K562 (cell line): ENCODE measurements around the gene OGN. TPM values are rescaled to one million over a fixed set of nuclear protein-coding genes. Genes with fewer than 3 reads are reported as not detected.

Experiments used
- ATAC-seq: fragments of 200-7000 bp; cut with Tn5 transposase; 3 replicates; pipeline ENCODE4 v1.9.1; 2020; ENCODE audit warnings: moderate library complexity
- BruUV-seq: library from RNA; stranded (reverse); fragments of 400-500 nt; replicated peaks from 2 replicates; lab custom pipeline; 2021; lab: Mats Ljungman, UMichigan
- CTCF ChIA-PET: fragments of 300-600 bp; formaldehyde crosslinking; extraction: SDS; loops from one replicate; lab custom pipeline; 2021; ENCODE audit warnings: low intra/inter-chr PET ratio; lab: Yijun Ruan, JAX
- POLR2A ChIA-PET: fragments of 300-600, 350-650 bp; sonication (Branson Sonifier 250); formaldehyde crosslinking; extraction: SDS; loops from one replicate; lab custom pipeline; 2021; ENCODE audit warnings: antibody characterized with exemption, inconsistent platforms; lab: Yijun Ruan, JAX
- DNase-seq, 4 experiments: peaks; one replicate each; pipeline versions ENCODE4 v3.0.0 to v3.0.0-alpha.2; 2011 to 2018; ENCODE audit warnings: low spot score in 3 of 4, mixed read lengths in 3 of 4; ENCODE audit errors: extremely low read depth in 1 of 4
- FAIRE-seq: peaks from 2 replicates; lab custom pipeline; 2011; peaks lifted over from hg19 to GRCh38; lab: Jason Lieb, UNC
- H2AFZ ChIP-seq: 2 replicates; pipeline ENCODE4 v1.6.0; 2011; ENCODE audit warnings: low read depth, low read length, control low read depth, inconsistent platforms
- H3K27ac ChIP-seq: fragments of 200-600 bp; 3 replicates; pipeline ENCODE4 v1.8.0; 2011; ENCODE audit warnings: low read depth, mild to moderate bottlenecking, control low read depth, inconsistent platforms, low read length, moderate library complexity, mixed read lengths; ENCODE audit errors: extremely low read depth
- H3K27me3 ChIP-seq, 2 experiments: fragments of 300-600 bp in 1 of 2; 2 replicates in 1 of 2; 3 replicates in 1 of 2; pipeline versions ENCODE4 v1.6.0 to v1.8.0; 2011; ENCODE audit warnings: inconsistent platforms in 2 of 2, low read length in 2 of 2, mild to moderate bottlenecking in 1 of 2, mixed read lengths in 1 of 2, moderate library complexity in 1 of 2; ENCODE audit not compliant: control insufficient read depth in 2 of 2, insufficient read depth in 2 of 2
- H3K36me3 ChIP-seq: fragments of 300-600 bp; 3 replicates; pipeline ENCODE4 v1.8.0; 2011; ENCODE audit warnings: mild to moderate bottlenecking, low read length, inconsistent platforms; ENCODE audit not compliant: control insufficient read depth, insufficient read depth
- H3K4me1 ChIP-seq, 2 experiments: fragments of 200-600 bp in 1 of 2; replicated peaks in 1 of 2; 2 replicates in 1 of 2; 3 replicates in 1 of 2; pipeline versions ENCODE4 v1.5.1 to v1.8.0; 2011; ENCODE audit warnings: inconsistent platforms in 2 of 2, low read length in 2 of 2, mild to moderate bottlenecking in 1 of 2, mixed read lengths in 1 of 2, moderate library complexity in 1 of 2; ENCODE audit not compliant: control insufficient read depth in 2 of 2, insufficient read depth in 2 of 2
- H3K4me2 ChIP-seq: 2 replicates; pipeline ENCODE4 v1.6.1; 2011; ENCODE audit warnings: low read length, control low read depth, inconsistent platforms, mixed read lengths; ENCODE audit not compliant: insufficient read depth
- H3K4me3 ChIP-seq: fragments of 200-600 bp; sonication (generic), shearing (Covaris generic); 2 replicates; pipeline ENCODE4 v1.5.1; 2016; ENCODE audit warnings: control low read depth, inconsistent platforms
- H3K79me2 ChIP-seq: fragments of 200-600 bp; 3 replicates; pipeline ENCODE4 v1.8.0; 2011; ENCODE audit warnings: low read length, inconsistent platforms; ENCODE audit not compliant: control insufficient read depth, insufficient read depth
- H3K9ac ChIP-seq, 2 experiments: 2 replicates each; pipeline versions ENCODE4 v1.6.0 to v1.6.1; 2011; ENCODE audit warnings: low read depth in 2 of 2, low read length in 2 of 2, control low read depth in 1 of 2, inconsistent platforms in 1 of 2, mild to moderate bottlenecking in 1 of 2, mixed read lengths in 1 of 2; ENCODE audit not compliant: insufficient read depth in 1 of 2
- H3K9me1 ChIP-seq: one replicate; pipeline ENCODE4 v1.6.0; 2011; ENCODE audit warnings: inconsistent platforms, mild to moderate bottlenecking, low read length, moderate library complexity; ENCODE audit not compliant: control insufficient read depth, insufficient read depth
- H3K9me3 ChIP-seq: replicated peaks from 2 replicates; pipeline ENCODE4 v1.5.1; 2011; ENCODE audit warnings: low read depth, low read length, inconsistent platforms; ENCODE audit not compliant: control insufficient read depth, insufficient read depth
- H4K20me1 ChIP-seq: replicated peaks from 2 replicates; pipeline ENCODE4 v1.6.1; 2011; ENCODE audit warnings: low read length, inconsistent platforms, mixed read lengths; ENCODE audit not compliant: control insufficient read depth, insufficient read depth
- ASH1L ChIP-seq: fragments of 450-650 bp; IDR thresholded peaks from 2 replicates; pipeline ENCODE4 v1.6.1; 2018; ENCODE audit warnings: borderline replicate concordance, mild to moderate bottlenecking, low read depth; ENCODE audit not compliant: partially characterized antibody
- CHD7 ChIP-seq: fragments of 200-600 bp; sonication (generic); IDR thresholded peaks from one replicate; pipeline ENCODE4 v1.6.1; 2012; ENCODE audit warnings: mild to moderate bottlenecking, low read depth, low read length, inconsistent platforms
- POLR2A ChIP-seq: fragments of 450-650 bp; conservative IDR thresholded peaks from 2 replicates; pipeline ENCODE4 v1.6.1; 2016
- ZNF217 ChIP-seq: sonication (generic); formaldehyde crosslinking; IDR thresholded peaks from 2 replicates; pipeline ENCODE4 v1.8.0; 2022; ENCODE audit warnings: mild to moderate bottlenecking, missing genetic modification reagents
- ZZZ3 ChIP-seq: fragments of 450-650 bp; IDR thresholded peaks from 2 replicates; pipeline ENCODE4 v1.6.1; 2016; ENCODE audit warnings: antibody characterized with exemption, mild to moderate bottlenecking, moderate library complexity
- WGBS: fragments of 100-300 bp; shearing (Covaris generic); methylation state at CpG from one replicate; pipeline ENCODE4 v1.1.6; 2016; ENCODE audit warnings: low coverage, mixed read lengths; ENCODE audit not compliant: insufficient coverage; ENCODE audit errors: missing lambda C conversion rate; 5-methylcytosine and 5-hydroxymethylcytosine counted together
- in situ Hi-C: fragments of 300-500 bp; cut with MboI; formaldehyde crosslinking; loops from 4 replicates; pipeline ENCODE4 v1.15.0; 2018; ENCODE audit warnings: inconsistent platforms, mixed read lengths
- intact Hi-C: fragments of 100-400 bp; cut with micrococcal nuclease; formaldehyde crosslinking; loops from 2 replicates; pipeline ENCODE4 v1.14.2; 2022
- polyA plus RNA-seq, 8 experiments: library from polyadenylated mRNA; depleted of rRNA in 4 of 8; stranded (reverse) in 5 of 8; unstranded in 3 of 8; fragments of >200 nt; fragmentation: Nextera tagmentation in 2 of 8; fragmentation: Illumina TruSeq in 1 of 8; extraction: Ambion mirVana in 2 of 8; extraction: Trizol in 1 of 8; gene quantifications; 2 replicates each; pipeline versions ENCODE4 v1.2.1 to v1.2.3, GENCODE V29; 2011 to 2014; ENCODE audit warnings: inconsistent platforms in 1 of 8, missing spikeins in 1 of 8
- total RNA-seq, 7 experiments: library from RNA; depleted of rRNA in 6 of 7; stranded (reverse); fragments of >200 nt in 6 of 7; fragmentation: Illumina TruSeq in 2 of 7; extraction: Trizol in 2 of 7; gene quantifications; 2 replicates each; pipeline versions ENCODE4 v1.2.1 to v1.2.3, GENCODE V29; 2011 to 2021; ENCODE audit warnings: low replicate concordance in 1 of 7

The OGN gene
- total and polyA plus RNA-seq, 9 of the 15 experiments (the other 6 are each of a cell fraction or from before 2014, with no cell fraction given), result 0.07 to 0.17 TPM; not detected in 7

DNA sequence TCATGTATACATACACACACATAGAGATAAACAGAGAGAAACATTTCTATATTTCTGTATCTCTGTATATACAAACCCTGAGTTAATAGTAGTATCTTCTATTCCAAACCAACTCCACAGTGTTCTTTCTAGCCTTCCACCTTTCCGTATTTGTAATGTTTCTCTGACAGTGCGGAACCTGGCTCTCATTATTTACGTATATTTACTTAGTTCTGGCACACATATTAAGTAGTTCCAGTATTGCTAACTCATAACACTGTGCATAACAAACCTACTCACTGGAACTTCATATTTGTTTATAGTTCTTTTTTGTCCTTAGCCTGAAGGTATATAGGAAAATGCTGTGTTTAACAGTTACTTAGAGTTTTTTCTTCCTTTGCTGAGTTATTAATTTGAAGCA is 6.5 kb downstream of the OGN start:
- no TSS peak for BruUV-seq
- no peaks in the 10 kb centered on the region for H3K4me1 ChIP-seq
- ChIA-PET CTCF (no interaction called here), POLR2A (no interaction called here)
- no peaks in the 10 kb centered on the region for H3K36me3 ChIP-seq
- WGBS, result 92% methylated on average over 3 of the region's 3 CpGs
- H3K4me3 ChIP-seq, result no peak overlapping the region
- no peak overlapping the region for H3K9ac ChIP-seq
- intact Hi-C loops (no loop called here), in situ Hi-C loops (no loop called here)
- no peaks in the 10 kb centered on the region for H3K27me3 ChIP-seq
- H3K9me3 ChIP-seq, result no peaks in the 10 kb centered on the region
- H4K20me1 ChIP-seq, result no peaks in the 10 kb centered on the region
- no peak for ATAC-seq
- no peaks in the 10 kb centered on the region for H3K79me2 ChIP-seq
- H3K4me2 ChIP-seq, result no peak overlapping the region
- H2AFZ ChIP-seq, result no peak overlapping the region
- TF ChIP-seq ASH1L (no peak), CHD7 (no peak), ZNF217 (CRISPR knock-in tag) (no peak), ZZZ3 (no peak), POLR2A (no peak)
- no peak for DNase-seq
- H3K9me1 ChIP-seq, result no peaks in the 10 kb centered on the region
- no peak for FAIRE-seq
- H3K27ac ChIP-seq, result no peak overlapping the region
